Measurements from ENCODE around the gene MXD3.

DNA sequence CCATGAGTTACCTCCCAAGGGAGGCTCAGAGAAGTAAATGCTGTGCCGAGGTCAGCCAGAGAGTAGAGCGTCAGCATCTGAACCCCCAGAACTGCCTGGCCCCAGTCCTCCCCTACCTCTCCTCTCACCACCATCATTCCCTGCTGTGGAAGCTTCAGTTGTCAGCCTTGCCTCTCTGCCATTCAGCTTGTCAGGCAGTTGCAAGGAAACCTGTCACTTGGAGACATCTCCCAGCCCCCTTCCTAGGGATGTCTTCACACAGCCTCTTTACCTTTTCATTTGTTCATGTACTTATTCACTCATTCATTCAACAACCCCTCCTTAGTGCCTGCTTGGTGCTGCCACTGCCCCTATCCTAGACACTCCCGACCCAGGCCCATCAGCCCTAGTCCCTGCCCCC, 48.2 kb upstream of the MXD3 start:
- TF ChIP-seq GATA3 (IDR thresholded peaks at IDR 0.05; ENCODE audit: low read depth, low read length) = no peak
- no peak for TF ChIP-seq GATA2 (IDR thresholded peaks at IDR 0.05; ENCODE audit: low read depth, low read length)

Data from SH-SY5Y (cell line).